GM12878 (cell line): ENCODE data around the gene EGF. TPM values are rescaled to one million over a fixed set of nuclear protein-coding genes. Genes with fewer than 3 reads are reported as not detected.

Source experiments
- ATAC-seq: fragments of 200-7000 bp; cut with Tn5 transposase; 3 replicates; pipeline ENCODE4 v1.9.1; 2020; ENCODE audit warnings: mild to moderate bottlenecking, moderate library complexity
- BruUV-seq: library from RNA; stranded (reverse); fragments of 400-500 nt; replicated peaks from 2 replicates; lab custom pipeline; 2021; lab: Mats Ljungman, UMichigan
- CTCF ChIA-PET: fragments of 300-600 bp; sonication (Branson Sonifier 250); formaldehyde crosslinking; extraction: SDS; loops from one replicate; lab custom pipeline; 2021; ENCODE audit warnings: inconsistent platforms; lab: Yijun Ruan, JAX
- POLR2A ChIA-PET: fragments of 350-600 bp; formaldehyde crosslinking; extraction: SDS; loops from one replicate; lab custom pipeline; 2021; ENCODE audit warnings: inconsistent platforms; lab: Charles Lee
- RAD21 ChIA-PET: fragments of 300-600 bp; sonication (Branson Sonifier 250); formaldehyde crosslinking; loops from one replicate; lab custom pipeline; 2023; ENCODE audit warnings: antibody characterized with exemption; ENCODE audit not compliant: unreplicated experiment; lab: Charles Lee
- SMC1A ChIA-PET: fragments of 300-600 bp; sonication (Branson Sonifier 250); formaldehyde crosslinking; loops from one replicate; lab custom pipeline; 2023; ENCODE audit not compliant: unreplicated experiment, uncharacterized antibody; lab: Charles Lee
- DNase-seq: peaks from one replicate; pipeline ENCODE4 v3.0.0-alpha.2; 2011; ENCODE audit warnings: low read depth, low spot score
- FAIRE-seq: peaks from 3 replicates; lab custom pipeline; 2011; peaks lifted over from hg19 to GRCh38; lab: Jason Lieb, UNC
- H2AFZ ChIP-seq: 2 replicates; pipeline ENCODE4 v1.6.0; 2011; ENCODE audit warnings: low read depth, low read length, control low read depth; ENCODE audit not compliant: control insufficient read depth
- H3K27ac ChIP-seq: 2 replicates; pipeline ENCODE4 v1.5.1; 2011; ENCODE audit warnings: control low read depth; ENCODE audit not compliant: control insufficient read depth, insufficient read depth
- H3K27me3 ChIP-seq, 2 experiments: replicated peaks in 1 of 2; 2 replicates each; pipeline versions ENCODE4 v1.6.0 to v1.6.1; 2011; ENCODE audit warnings: low read length in 1 of 2; ENCODE audit not compliant: control insufficient read depth in 2 of 2, insufficient read depth in 2 of 2
- H3K36me3 ChIP-seq, 2 experiments: 2 replicates each; pipeline ENCODE4 v1.5.1; 2011; ENCODE audit warnings: low read length in 1 of 2; ENCODE audit not compliant: control insufficient read depth in 2 of 2, insufficient read depth in 2 of 2
- H3K4me1 ChIP-seq: 2 replicates; pipeline ENCODE4 v1.6.1; 2011; ENCODE audit warnings: mild to moderate bottlenecking, low read length, moderate library complexity, mixed read lengths; ENCODE audit not compliant: control insufficient read depth, insufficient read depth
- H3K4me2 ChIP-seq: 2 replicates; pipeline ENCODE4 v1.6.0; 2011; ENCODE audit warnings: control low read depth; ENCODE audit not compliant: control insufficient read depth, insufficient read depth
- H3K4me3 ChIP-seq: fragments of 200-600 bp; sonication (generic); 2 replicates; pipeline ENCODE4 v1.5.1; 2016
- H3K79me2 ChIP-seq: 2 replicates; pipeline ENCODE4 v1.6.0; 2011; ENCODE audit warnings: low read length; ENCODE audit not compliant: control insufficient read depth, insufficient read depth
- H3K9ac ChIP-seq: 2 replicates; pipeline ENCODE4 v1.8.0; 2011; ENCODE audit warnings: low read length, control low read depth, mixed read lengths; ENCODE audit not compliant: control insufficient read depth, insufficient read depth
- H3K9me3 ChIP-seq: replicated peaks from 3 replicates; pipeline ENCODE4 v1.5.1; 2011; ENCODE audit warnings: mild to moderate bottlenecking, low read length; ENCODE audit not compliant: control insufficient read depth, insufficient read depth
- H4K20me1 ChIP-seq: 2 replicates; pipeline ENCODE4 v1.6.0; 2011; ENCODE audit not compliant: control insufficient read depth, insufficient read depth
- BACH1 ChIP-seq: fragments of 450-650 bp; IDR thresholded peaks from 2 replicates; pipeline ENCODE4 v1.6.1; 2017; ENCODE audit warnings: mild to moderate bottlenecking, borderline replicate concordance
- BCLAF1 ChIP-seq: fragments of 450-650 bp; IDR thresholded peaks from 2 replicates; pipeline ENCODE4 v1.6.1; 2017; ENCODE audit warnings: antibody characterized with exemption, mild to moderate bottlenecking, moderate library complexity
- CEBPB ChIP-seq, 2 experiments: fragments of 150-350 bp in 1 of 2; IDR thresholded peaks; 2 replicates each; pipeline ENCODE4 v1.6.1; 2012 to 2014; ENCODE audit warnings: low read depth in 2 of 2, low read length in 2 of 2, borderline replicate concordance in 1 of 2, inconsistent platforms in 1 of 2
- HSF1 ChIP-seq: fragments of 150-350 bp; IDR thresholded peaks from 2 replicates; pipeline ENCODE4 v1.6.1; 2014; ENCODE audit warnings: mild to moderate bottlenecking, low read depth, low read length
- IKZF2 ChIP-seq, 2 experiments: fragments of 450-650 bp; IDR thresholded peaks; 2 replicates each; pipeline ENCODE4 v1.6.1; 2017; ENCODE audit warnings: mild to moderate bottlenecking in 2 of 2, moderate library complexity in 2 of 2
- MXI1 ChIP-seq: fragments of 150-350 bp; IDR thresholded peaks from 2 replicates; pipeline ENCODE4 v1.6.1; 2011; ENCODE audit warnings: low read depth, mild to moderate bottlenecking, inconsistent platforms, low read length, improper control_type of control experiment
- PAX8 ChIP-seq: fragments of 450-650 bp; IDR thresholded peaks from 2 replicates; pipeline ENCODE4 v1.6.1; 2017; ENCODE audit warnings: mild to moderate bottlenecking, moderate library complexity
- POLR2AphosphoS2 ChIP-seq: IDR thresholded peaks from 2 replicates; pipeline ENCODE4 v1.6.1; 2011; ENCODE audit warnings: low read depth, mild to moderate bottlenecking, low read length, improper control_type of control experiment, moderate library complexity
- RCOR1 ChIP-seq: conservative IDR thresholded peaks from 2 replicates; pipeline ENCODE4 v1.6.1; 2012; ENCODE audit warnings: low read depth, low read length, improper control_type of control experiment
- RFX5 ChIP-seq: IDR thresholded peaks from 2 replicates; pipeline ENCODE4 v1.6.1; 2011; ENCODE audit warnings: low read depth, low read length, improper control_type of control experiment
- SREBF1 ChIP-seq: IDR thresholded peaks from 2 replicates; pipeline ENCODE4 v1.6.1; 2012; ENCODE audit warnings: mild to moderate bottlenecking, low read length
- SUPT20H ChIP-seq: IDR thresholded peaks from 2 replicates; pipeline ENCODE4 v1.6.1; 2011; ENCODE audit warnings: low read depth, mild to moderate bottlenecking, low read length, moderate library complexity, borderline replicate concordance; ENCODE audit not compliant: control insufficient read depth
- TAF1 ChIP-seq: IDR thresholded peaks from 2 replicates; pipeline ENCODE4 v1.6.1; 2011; ENCODE audit warnings: mild to moderate bottlenecking, low read depth, low read length, borderline replicate concordance
- TBL1XR1 ChIP-seq: IDR thresholded peaks from 2 replicates; pipeline ENCODE4 v1.6.1; 2012; ENCODE audit warnings: low read depth, low read length, improper control_type of control experiment
- WRNIP1 ChIP-seq: IDR thresholded peaks from 2 replicates; pipeline ENCODE4 v1.6.1; 2011; ENCODE audit warnings: low read depth, low read length, improper control_type of control experiment, borderline replicate concordance
- YBX1 ChIP-seq: fragments of 450-650 bp; IDR thresholded peaks from 2 replicates; pipeline ENCODE4 v1.6.1; 2016; ENCODE audit warnings: antibody characterized with exemption
- ZBTB11 ChIP-seq: fragments of 450-650 bp; formaldehyde crosslinking; IDR thresholded peaks from 2 replicates; pipeline ENCODE4 v1.5.0; 2022; ENCODE audit warnings: mild to moderate bottlenecking, missing genetic modification characterization
- ZNF207 ChIP-seq: fragments of 450-650 bp; IDR thresholded peaks from 2 replicates; pipeline ENCODE4 v1.6.1; 2014; ENCODE audit warnings: antibody characterized with exemption, mild to moderate bottlenecking, borderline replicate concordance
- WGBS: methylation state at CpG from one replicate; pipeline ENCODE4 v1.1.6; 2016; ENCODE audit warnings: low lambda C conversion rate; ENCODE audit not compliant: insufficient replicate concordance, insufficient coverage; ENCODE audit errors: missing lambda C conversion rate; 5-methylcytosine and 5-hydroxymethylcytosine counted together
- in situ Hi-C: fragments of 300-500 bp; cut with MboI; formaldehyde crosslinking; loops from 9 replicates; pipeline ENCODE4 v1.14.3; 2018; ENCODE audit warnings: mixed read lengths
- intact Hi-C: fragments of 100-400 bp; cut with micrococcal nuclease; formaldehyde crosslinking; loops from one replicate; pipeline ENCODE4 v1.14.2; 2022; ENCODE audit not compliant: unreplicated experiment
- polyA plus RNA-seq, 11 experiments: library from polyadenylated mRNA; depleted of rRNA in 4 of 11; unstranded in 6 of 11; stranded (reverse) in 5 of 11; fragments of >200 nt; fragmentation: Nextera tagmentation in 4 of 11; fragmentation: Illumina TruSeq in 1 of 11; extraction: Ambion mirVana in 4 of 11; extraction: Trizol in 1 of 11; gene quantifications; 1 replicate in 1 of 11; 2 replicates in 10 of 11; pipeline versions ENCODE4 v1.2.1 to v1.2.3, GENCODE V29; 2011 to 2016; ENCODE audit warnings: inconsistent platforms in 2 of 11, missing spikeins in 2 of 11, low read depth in 1 of 11
- total RNA-seq, 4 experiments: library from RNA; depleted of rRNA in 3 of 4; stranded (reverse); fragments of >200 nt in 3 of 4; fragmentation: Illumina TruSeq in 1 of 4; extraction: Trizol in 1 of 4; gene quantifications; 2 replicates each; pipeline versions ENCODE4 v1.2.1 to v1.2.3, GENCODE V29; 2013 to 2021

The EGF gene
- total and polyA plus RNA-seq, 10 of the 15 experiments (the other 5 are each of a cell fraction or from before 2014, with no cell fraction given) = 0.02 to 0.90 (median 0.19) TPM; not detected in 4

- in situ Hi-C loops = no loop called here
- Histone ChIP-seq H2AFZ (no peak overlapping the region), H3K36me3 (no peaks in the 10 kb centered on the region), H4K20me1 (no peaks in the 10 kb centered on the region), H3K9ac (no peak overlapping the region), H3K4me2 (no peak overlapping the region), H3K4me3 (no peak overlapping the region), H3K27ac (no peak overlapping the region), H3K27me3 (peaks cover 2 to 13% of the 10 kb centered on the region in 2 experiments; a peak in 2 of 4 replicates), H3K79me2 (no peaks in the 10 kb centered on the region), H3K4me1 (no peaks in the 10 kb centered on the region), H3K9me3 (no peaks in the 10 kb centered on the region)
- intact Hi-C loops = no loop called here
- DNase-seq = no peak
- SMC1A ChIA-PET = no interaction called here
- 82% methylated on average over 3 of the region's 3 CpGs for WGBS
- no TSS peak for BruUV-seq
- CTCF ChIA-PET = no interaction called here
- no peak for ATAC-seq
- no peak for FAIRE-seq
- POLR2A ChIA-PET = no interaction called here
- TF ChIP-seq PAX8 (no peak), SREBF1 (no peak), CEBPB (IDR thresholded peaks at IDR 0.05; ENCODE audit: borderline replicate concordance in 1 of 2, low read depth in 2 of 2, low read length in 2 of 2) (no peak), WRNIP1 (no peak), POLR2AphosphoS2 (no peak), IKZF2 (IDR thresholded peaks at IDR 0.05) (no peak), BCLAF1 (no peak), HSF1 (no peak), TBL1XR1 (no peak), RFX5 (no peak), RCOR1 (no peak), ZNF207 (no peak), ZBTB11 (no peak), SUPT20H (no peak), MXI1 (no peak), TAF1 (no peak), YBX1 (no peak), BACH1 (no peak)
- RAD21 ChIA-PET = no interaction called here
Measured at GRCh38 chr4:109914322-109914721, 1.6 kb downstream of the EGF start.
